HG03097 (cell line): ENCODE results near the gene FABP7.
A peak's percentile ranks its signal among the peaks of the same experiment; 100 is the strongest.
"Not testable (repeated sequence)": the region's sequence is repeated elsewhere in the genome, so short reads cannot be mapped to it uniquely, and the experiment has no call there.

Source experiments
- ATAC-seq: cut with Tn5 transposase; IDR thresholded peaks from one replicate; pipeline ENCODE4 v1.9.1; 2021; ENCODE audit not compliant: unreplicated experiment, low FRiP score

FABP7 gene

DNA sequence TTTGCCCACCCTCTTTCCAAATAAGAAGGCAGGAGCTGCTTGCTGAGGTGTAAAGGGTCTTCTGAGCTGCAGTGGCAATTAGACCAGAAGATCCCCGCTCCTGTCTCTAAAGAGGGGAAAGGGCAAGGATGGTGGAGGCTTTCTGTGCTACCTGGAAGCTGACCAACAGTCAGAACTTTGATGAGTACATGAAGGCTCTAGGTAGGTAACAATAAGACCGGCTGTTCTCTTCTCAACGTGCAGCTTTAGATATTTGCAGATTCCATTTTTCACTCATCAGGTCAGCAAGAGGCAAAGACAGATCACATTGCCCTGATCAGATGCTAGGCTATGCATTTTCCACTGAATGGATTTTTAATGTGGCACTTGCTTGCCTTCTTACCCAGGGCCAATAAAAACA is at the start of gene FABP7:
Gene FABP7 (plus strand): TSS at position 50 of the 400 bp plus-strand sequence. CDS start 79 bp downstream, at position 129.
- ATAC-seq, result no peak

GRCh38 chr6:122730334-122730733 is 49.2 kb upstream of the FABP7 start:
- ATAC-seq, result no peak

- ATAC-seq, result no peak
These were observed 48.6 kb upstream of the FABP7 start for GRCh38 chr6:122730775-122731386.

DNA sequence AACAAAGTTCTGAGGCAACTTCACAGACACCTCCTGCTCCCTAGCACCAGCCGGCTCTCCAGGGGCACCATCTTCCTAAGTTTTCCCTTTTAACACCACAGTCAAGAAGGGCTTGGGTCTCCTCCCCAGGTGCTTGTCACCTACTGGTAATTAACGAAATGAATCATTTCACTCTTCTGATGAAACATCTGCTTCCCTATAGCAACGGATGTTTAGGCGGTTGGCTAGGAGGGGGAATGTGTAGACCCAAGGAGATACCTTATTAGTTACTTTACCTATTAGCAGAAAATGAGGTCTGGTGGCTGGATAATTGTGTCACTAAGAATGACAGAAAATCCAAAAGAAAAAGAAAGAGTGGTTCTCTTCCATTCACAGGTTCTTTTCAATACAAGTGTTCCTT is 46.3 kb upstream of the FABP7 start:
- no peak for ATAC-seq

DNA sequence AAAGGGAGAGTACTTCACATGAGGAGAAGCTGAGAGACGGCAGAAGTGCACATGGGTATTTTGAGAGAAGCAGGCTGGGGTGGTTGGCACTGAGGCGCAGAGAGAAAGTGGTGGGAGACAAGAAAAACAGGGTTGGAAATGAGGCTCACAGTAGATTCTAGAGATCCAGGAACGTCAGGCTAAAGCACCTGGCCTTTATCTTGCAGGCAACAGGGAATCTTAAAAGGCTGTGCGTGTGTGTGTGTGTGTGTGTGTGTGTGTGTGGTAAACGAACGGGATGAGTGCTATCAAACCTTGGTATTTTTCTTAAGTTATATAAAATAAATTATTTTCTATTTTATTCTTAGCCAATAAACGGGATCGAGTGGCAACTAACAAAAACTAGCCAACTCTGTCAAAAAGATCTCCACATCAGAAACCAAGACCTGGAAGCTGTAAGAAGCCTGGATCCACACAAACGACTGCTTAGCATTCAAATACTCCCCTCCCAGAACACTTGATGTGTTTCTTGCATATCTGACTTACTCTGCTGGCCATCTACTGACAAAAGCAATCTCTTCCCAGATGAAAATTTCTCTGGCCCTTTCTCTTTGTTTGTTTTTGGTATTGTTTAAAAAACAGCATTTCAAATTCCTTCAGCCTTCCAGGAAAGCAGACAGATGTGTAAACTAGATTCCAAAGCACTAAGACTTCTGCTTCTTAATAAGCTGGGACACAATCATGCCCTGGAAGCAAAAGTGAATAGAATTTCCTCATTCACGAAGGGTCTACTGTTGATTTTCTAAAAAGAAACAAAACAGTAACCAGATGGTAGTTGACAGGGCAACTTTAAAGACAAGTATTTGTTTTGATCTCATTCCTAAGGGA is 44.8 kb upstream of the FABP7 start:
- ATAC-seq, result no peak

GRCh38 chr6:122735582-122735981 is 43.9 kb upstream of the FABP7 start:
- no peak for ATAC-seq

GRCh38 chr6:122736163-122736562 is 43.4 kb upstream of the FABP7 start:
- no peak for ATAC-seq

GRCh38 chr6:122736616-122737015 is 42.9 kb upstream of the FABP7 start:
- ATAC-seq, result no peak

GRCh38 chr6:122740091-122740490 is 39.4 kb upstream of the FABP7 start:
- ATAC-seq, result no peak

- ATAC-seq, result no peak
These were observed 38.6 kb upstream of the FABP7 start for GRCh38 chr6:122740936-122741335.

- not testable (repeated sequence) for ATAC-seq
These were observed 35.3 kb upstream of the FABP7 start for GRCh38 chr6:122744247-122744646.

DNA sequence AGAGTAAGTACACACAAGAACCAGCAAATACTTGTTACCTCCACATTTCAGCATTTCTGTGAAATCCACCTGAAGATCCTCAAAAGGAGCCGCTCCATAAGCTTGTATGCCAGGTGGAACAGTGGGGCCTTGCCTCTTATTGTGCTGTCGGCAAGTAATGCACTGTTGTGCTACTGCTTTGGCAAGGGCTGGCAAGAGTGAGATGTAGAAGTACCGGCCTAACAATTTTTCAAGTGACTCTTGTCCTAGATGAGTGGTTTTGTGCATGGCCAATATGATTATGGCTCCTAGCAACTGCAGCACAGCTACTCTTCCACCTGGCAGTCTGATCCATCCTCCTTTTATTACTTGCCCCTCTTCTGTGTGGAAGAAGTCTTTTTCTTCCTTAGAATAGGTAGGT is 34.7 kb upstream of the FABP7 start:
- ATAC-seq, result not testable (repeated sequence)

- no peak for ATAC-seq
These were observed 32.8 kb upstream of the FABP7 start for GRCh38 chr6:122746688-122747087.

- ATAC-seq, result no peak
These were observed 31.9 kb upstream of the FABP7 start for GRCh38 chr6:122747573-122747972.

GRCh38 chr6:122748945-122749344 is 30.6 kb upstream of the FABP7 start:
- not testable (repeated sequence) for ATAC-seq

DNA sequence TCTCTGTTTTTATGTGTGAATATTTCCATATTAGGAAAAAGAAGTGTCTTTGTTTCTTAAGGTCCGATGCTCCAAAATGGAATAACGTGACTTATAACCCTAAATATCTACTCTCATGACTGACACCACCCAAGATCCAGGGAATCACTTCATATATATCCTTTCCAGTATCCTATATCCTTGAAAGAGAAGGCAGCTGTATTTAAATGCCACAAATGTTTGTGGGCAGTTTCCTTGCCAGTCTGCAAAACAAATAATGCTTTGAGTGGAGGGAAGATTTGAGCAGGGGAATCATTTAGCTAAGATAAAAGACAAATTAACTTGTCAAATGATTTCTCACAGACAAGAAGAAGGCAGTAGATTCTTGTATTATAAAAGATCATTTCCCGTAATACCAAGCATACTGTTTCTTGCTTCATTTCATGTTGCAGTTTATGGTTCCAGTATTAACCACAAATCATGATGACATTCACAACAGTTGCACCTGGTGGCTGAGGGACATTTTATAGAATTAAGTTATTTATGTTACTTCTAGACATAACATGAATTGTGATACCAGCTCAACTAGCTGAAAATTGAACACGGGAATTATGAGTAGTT is 30.0 kb upstream of the FABP7 start:
- no peak for ATAC-seq

DNA sequence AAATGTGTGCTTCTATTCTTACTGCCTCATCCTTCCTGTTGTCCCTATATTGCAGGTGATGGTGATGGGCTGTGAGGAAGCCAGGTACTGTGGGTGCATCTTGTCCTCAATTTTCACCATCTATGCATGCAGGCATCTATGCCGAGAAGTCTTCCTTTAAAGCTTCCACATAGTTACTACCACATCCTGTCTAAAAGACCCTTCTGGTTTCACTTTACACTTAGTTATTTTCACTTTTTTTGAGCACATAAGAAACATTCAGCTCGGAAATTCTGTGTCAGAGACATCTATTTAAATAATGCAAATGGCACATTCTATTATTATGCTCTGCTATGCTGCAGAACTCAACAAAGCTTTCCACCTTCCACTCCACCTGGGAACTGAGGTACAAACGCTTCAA is 28.2 kb upstream of the FABP7 start:
- peak; percentile 90 for ATAC-seq

GRCh38 chr6:122752459-122752858 is 27.1 kb upstream of the FABP7 start:
- ATAC-seq, result no peak

DNA sequence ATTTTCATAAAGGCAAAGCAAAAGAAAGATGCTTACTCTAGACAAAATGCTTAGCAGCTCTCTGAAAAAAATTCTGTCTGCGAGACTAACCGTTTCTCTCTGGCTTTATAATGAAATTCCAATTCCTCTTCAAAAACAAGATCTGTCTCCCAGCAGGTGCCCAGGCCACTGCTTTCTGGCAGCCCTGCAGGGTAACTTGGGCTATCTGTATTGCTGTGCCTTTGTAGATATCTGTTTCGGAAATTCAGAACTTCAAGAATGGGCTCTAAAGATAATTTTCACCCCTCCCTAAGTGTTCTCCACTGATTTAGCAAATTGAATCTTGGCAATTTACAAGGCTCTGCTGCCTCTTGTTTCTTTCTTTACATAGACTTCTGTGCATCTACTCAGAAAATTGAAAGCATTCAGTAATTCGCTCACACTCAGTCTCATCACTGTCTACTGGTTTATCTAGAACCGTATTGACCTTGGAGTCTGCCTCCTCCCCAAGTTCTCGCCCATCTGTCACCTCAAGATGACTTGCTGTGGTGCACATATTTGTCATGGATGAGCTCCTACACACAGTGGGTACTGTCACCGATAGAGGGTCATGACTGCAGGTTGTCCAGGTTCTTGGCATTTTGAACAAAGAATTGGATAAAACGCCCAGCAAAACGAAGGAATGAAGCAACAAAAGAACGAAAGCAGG is 26.4 kb upstream of the FABP7 start:
- ATAC-seq, result no peak

DNA sequence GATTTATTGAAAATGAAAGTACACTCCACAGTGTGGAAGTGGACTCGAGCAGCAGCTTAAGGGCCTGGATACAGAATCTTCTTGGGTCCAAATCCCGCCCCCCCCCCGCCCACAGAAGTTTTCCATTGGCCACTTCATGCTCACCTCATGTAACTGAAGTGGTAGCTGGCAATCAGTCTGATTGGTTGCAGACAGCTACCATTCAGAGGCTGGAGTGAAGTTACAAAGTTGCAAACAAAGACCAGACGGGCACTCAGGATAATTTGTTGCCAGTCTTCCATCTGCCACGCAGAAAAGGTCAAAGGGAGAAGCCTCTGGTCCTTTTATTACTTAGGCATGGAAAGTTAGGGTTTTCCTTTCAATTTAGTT is 25.8 kb upstream of the FABP7 start:
- ATAC-seq, result no peak

- no peak for ATAC-seq
These were observed 25.3 kb upstream of the FABP7 start for GRCh38 chr6:122754191-122754731.
